ENCODE measurements around the gene MCM5.

DNA sequence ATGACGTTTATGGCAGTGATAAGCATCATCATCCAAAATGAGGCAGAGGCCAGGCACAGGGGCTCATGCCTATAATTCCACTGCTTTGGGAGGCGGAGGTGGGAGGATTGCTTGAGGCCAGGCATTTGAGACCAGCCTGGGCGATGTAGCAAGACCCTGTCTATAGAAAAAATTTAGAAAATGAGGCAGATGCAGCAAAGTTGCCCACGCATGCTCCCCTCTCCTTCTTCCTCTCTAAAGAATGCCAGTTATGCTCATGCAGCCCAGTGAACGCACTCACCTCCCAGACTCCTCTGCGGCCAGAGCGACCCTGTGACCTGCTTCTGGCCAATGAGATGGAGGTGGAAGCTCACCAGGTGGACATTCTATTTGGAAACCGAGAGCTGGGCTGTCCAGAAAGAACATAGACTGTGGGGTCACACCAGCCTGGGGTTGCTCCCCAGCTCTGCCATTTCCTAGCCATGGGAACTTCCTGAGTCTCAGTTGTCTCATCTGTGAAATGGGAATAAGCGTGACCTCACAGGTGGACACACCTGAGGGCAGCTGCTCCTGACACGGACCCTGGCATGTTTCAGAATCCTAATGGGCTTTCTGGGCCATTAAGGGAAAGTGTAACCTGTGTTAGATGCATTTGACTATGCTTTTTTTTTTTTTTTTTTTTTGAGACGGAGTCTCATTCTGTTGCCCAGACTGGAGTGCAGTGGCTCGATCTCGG is 44.9 kb downstream of the MCM5 start:
- TF ChIP-seq CTCF (IDR thresholded peaks at IDR 0.05) (no peak), POLR2A (IDR thresholded peaks at IDR 0.05) (no peak), EP300 (IDR thresholded peaks at IDR 0.05) (no peak)
